Neural cell (in vitro differentiated cells): Measurements from ENCODE around the gene USP17L27.
"Not testable (repeated sequence)": the region's sequence is repeated elsewhere in the genome, so short reads cannot be mapped to it uniquely, and the experiment has no call there.

Source experiments
- CTCF ChIP-seq: fragments of 450-650 bp; IDR thresholded peaks from 2 replicates; pipeline ENCODE4 v1.5.1; 2014; ENCODE audit warnings: antibody characterized with exemption, mild to moderate bottlenecking, moderate library complexity; ENCODE audit not compliant: poor library complexity, severe bottlenecking
- EP300 ChIP-seq: fragments of 450-650 bp; conservative IDR thresholded peaks from 2 replicates; pipeline ENCODE4 v1.6.1; 2014; ENCODE audit warnings: antibody characterized with exemption, mild to moderate bottlenecking, moderate library complexity; ENCODE audit not compliant: poor library complexity, severe bottlenecking
- EZH2 ChIP-seq: fragments of 200-600, 300-800 bp; shearing (Covaris generic), sonication (generic); IDR thresholded peaks from 2 replicates; pipeline ENCODE4 v1.6.1; 2014; ENCODE audit warnings: antibody characterized with exemption, low read length, borderline replicate concordance, mild to moderate bottlenecking; ENCODE audit not compliant: insufficient read depth, poor library complexity, severe bottlenecking
- MXI1 ChIP-seq: fragments of 450-650 bp; conservative IDR thresholded peaks from 2 replicates; pipeline ENCODE4 v1.6.1; 2014; ENCODE audit warnings: antibody characterized with exemption, mild to moderate bottlenecking; ENCODE audit not compliant: poor library complexity, severe bottlenecking
- POLR2AphosphoS5 ChIP-seq: IDR thresholded peaks from 2 replicates; pipeline ENCODE4 v1.6.1; 2012
- RAD21 ChIP-seq: fragments of 450-650 bp; conservative IDR thresholded peaks from 2 replicates; pipeline ENCODE4 v1.6.1; 2014; ENCODE audit warnings: antibody characterized with exemption, mild to moderate bottlenecking, moderate library complexity
- REST ChIP-seq: IDR thresholded peaks from 2 replicates; pipeline ENCODE4 v1.6.1; 2012; ENCODE audit warnings: borderline replicate concordance
- TAF1 ChIP-seq: IDR thresholded peaks from 2 replicates; pipeline ENCODE4 v1.6.1; 2012; ENCODE audit warnings: low read depth

DNA sequence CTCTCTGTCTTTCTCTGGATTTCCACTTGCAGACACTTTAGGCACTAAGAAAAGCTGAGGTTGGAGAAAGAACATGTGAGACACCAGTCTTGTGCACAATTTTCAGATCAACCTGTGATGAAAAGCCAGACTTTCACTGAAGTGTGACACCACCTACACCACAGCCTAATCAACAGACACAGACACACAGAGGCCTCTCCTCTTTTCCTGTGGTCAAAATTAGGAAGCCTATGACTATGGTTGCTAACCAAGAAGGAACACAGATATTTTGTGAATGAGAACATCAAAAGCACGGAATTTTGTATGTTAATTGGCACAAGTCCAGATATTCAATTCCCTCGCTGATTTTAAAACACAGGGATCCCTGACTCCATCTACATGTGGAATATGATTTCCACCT lies 45.1 kb downstream of the USP17L27 start:
- TF ChIP-seq MXI1, CTCF, TAF1, EZH2, EP300, REST, POLR2AphosphoS5, RAD21: not testable (repeated sequence)
